ENCODE results near the gene AZU1.

AZU1 gene

DNA sequence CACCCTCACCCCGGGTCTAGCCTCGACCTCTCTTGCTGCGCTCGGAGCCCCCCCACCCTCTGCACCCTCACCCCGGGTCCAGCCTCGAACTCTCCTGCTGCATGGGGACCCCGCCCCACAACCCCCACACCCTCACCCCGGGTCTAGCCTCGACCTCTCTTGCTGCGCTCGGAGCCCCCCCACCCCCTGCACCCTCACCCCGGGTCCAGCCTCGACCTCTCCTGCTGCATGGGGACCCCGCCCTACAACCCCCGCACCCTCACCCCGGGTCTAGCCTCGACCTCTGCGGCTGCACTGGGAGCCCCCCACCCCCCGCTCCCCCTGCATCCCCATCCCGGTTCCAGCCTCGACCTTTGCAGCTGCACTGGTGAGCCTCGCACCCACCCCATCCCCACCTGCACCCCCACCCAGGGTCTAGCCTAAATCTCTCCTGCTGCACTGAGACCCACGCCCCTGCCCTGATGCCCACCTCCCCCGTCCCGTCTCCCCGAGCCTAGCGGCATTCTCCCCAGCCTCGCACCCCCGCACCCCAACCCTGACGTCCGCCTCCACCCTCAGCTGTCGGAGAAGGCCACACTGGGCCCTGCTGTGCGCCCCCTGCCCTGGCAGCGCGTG, 33.6 kb downstream of the AZU1 start (continued):
- TF ChIP-seq ZNF175 (tag by site-specific recombination; IDR thresholded peaks at IDR 0.05): no peak

DNA sequence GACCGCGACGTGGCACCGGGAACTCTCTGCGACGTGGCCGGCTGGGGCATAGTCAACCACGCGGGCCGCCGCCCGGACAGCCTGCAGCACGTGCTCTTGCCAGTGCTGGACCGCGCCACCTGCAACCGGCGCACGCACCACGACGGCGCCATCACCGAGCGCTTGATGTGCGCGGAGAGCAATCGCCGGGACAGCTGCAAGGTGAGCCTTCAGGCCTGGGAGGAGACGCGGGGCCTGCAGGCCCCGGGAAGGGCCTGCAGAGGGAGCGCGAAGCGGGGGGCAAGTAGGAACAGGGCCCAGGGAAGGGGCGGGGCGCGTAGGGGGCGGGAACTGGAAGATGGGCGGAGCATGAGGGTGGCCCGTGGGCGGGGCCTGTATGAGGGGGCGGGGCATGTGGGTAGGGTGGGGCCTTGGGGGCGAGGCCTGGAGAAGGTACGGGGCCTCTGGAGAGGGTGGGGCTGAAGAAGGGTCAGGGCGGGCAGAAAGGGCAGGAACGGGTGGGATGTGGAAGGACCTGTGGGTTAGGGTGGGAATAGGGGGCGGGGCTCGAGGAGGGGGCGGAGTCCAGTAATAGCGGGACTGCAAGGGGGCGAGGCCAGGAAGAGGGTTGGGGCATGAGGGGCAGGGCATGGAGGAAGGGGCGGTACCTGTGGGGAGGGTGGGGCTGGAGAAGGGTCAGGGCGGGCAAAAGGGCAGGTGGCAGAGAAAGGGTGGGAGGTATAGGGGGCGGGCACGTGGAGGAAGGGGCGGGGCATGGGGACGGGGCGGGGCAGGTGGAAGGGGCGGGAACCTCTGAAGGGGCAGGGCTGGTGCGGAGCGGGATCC, 34.3 kb downstream of the AZU1 start:
- Histone ChIP-seq H3K4me1 (ENCODE audit: control insufficient read depth, insufficient read depth, low read length) (no peaks in the 10 kb centered on the region), H3K27ac (ENCODE audit: extremely low read depth, low read depth, low read length) (no peak overlapping the region), H3K9me3 (ENCODE audit: control insufficient read depth, insufficient read depth, low read depth, low read length) (no peaks in the 10 kb centered on the region), H3K36me3 (ENCODE audit: control insufficient read depth in 2 of 2, insufficient read depth in 1 of 2, low read length in 2 of 2) (no peaks in the 10 kb centered on the region), H3K4me3 (ENCODE audit: low read depth, low read length) (no peak overlapping the region)
- peak; percentile 10; the same call in 1 of the 2 replicates for TF ChIP-seq KLF9 (tag by site-specific recombination; IDR thresholded peaks at IDR 0.05; ENCODE audit: low read depth)
- TF ChIP-seq, protein P1, sequence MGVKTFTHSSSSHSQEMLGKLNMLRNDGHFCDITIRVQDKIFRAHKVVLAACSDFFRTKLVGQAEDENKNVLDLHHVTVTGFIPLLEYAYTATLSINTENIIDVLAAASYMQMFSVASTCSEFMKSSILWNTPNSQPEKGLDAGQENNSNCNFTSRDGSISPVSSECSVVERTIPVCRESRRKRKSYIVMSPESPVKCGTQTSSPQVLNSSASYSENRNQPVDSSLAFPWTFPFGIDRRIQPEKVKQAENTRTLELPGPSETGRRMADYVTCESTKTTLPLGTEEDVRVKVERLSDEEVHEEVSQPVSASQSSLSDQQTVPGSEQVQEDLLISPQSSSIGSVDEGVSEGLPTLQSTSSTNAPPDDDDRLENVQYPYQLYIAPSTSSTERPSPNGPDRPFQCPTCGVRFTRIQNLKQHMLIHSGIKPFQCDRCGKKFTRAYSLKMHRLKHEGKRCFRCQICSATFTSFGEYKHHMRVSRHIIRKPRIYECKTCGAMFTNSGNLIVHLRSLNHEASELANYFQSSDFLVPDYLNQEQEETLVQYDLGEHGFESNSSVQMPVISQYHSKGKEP (tag by site-specific recombination; IDR thresholded peaks at IDR 0.05): peak; percentile 47; the same call in 1 of the 2 replicates
- no peak for TF ChIP-seq ZNF157 (tag by site-specific recombination; IDR thresholded peaks at IDR 0.05)
- TF ChIP-seq, protein P2, sequence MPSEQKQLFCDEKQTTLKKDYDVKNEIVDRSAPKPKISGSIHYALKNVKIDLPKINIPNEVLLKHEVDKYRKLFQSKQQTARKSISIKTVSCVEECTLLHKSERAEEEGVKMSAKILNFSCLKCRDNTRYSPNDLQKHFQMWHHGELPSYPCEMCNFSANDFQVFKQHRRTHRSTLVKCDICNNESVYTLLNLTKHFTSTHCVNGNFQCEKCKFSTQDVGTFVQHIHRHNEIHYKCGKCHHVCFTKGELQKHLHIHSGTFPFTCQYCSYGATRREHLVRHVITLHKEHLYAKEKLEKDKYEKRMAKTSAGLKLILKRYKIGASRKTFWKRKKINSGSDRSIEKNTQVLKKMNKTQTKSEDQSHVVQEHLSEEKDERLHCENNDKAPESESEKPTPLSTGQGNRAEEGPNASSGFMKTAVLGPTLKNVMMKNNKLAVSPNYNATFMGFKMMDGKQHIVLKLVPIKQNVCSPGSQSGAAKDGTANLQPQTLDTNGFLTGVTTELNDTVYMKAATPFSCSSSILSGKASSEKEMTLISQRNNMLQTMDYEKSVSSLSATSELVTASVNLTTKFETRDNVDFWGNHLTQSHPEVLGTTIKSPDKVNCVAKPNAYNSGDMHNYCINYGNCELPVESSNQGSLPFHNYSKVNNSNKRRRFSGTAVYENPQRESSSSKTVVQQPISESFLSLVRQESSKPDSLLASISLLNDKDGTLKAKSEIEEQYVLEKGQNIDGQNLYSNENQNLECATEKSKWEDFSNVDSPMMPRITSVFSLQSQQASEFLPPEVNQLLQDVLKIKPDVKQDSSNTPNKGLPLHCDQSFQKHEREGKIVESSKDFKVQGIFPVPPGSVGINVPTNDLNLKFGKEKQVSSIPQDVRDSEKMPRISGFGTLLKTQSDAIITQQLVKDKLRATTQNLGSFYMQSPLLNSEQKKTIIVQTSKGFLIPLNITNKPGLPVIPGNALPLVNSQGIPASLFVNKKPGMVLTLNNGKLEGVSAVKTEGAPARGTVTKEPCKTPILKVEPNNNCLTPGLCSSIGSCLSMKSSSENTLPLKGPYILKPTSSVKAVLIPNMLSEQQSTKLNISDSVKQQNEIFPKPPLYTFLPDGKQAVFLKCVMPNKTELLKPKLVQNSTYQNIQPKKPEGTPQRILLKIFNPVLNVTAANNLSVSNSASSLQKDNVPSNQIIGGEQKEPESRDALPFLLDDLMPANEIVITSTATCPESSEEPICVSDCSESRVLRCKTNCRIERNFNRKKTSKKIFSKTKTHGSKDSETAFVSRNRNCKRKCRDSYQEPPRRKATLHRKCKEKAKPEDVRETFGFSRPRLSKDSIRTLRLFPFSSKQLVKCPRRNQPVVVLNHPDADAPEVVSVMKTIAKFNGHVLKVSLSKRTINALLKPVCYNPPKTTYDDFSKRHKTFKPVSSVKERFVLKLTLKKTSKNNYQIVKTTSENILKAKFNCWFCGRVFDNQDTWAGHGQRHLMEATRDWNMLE (tag by site-specific recombination; conservative IDR thresholded peaks at IDR 0.05; ENCODE audit: low read depth): no peak
- TF ChIP-seq KLF1 (tag by site-specific recombination; IDR thresholded peaks at IDR 0.05): peak; percentile 77
- TF ChIP-seq KLF10 (tag by site-specific recombination; IDR thresholded peaks at IDR 0.05): peak; percentile 17; the same call in 1 of the 2 replicates
- peak; percentile 47 for TF ChIP-seq SP2 (tag by site-specific recombination; IDR thresholded peaks at IDR 0.05)
- TF ChIP-seq, protein P3, sequence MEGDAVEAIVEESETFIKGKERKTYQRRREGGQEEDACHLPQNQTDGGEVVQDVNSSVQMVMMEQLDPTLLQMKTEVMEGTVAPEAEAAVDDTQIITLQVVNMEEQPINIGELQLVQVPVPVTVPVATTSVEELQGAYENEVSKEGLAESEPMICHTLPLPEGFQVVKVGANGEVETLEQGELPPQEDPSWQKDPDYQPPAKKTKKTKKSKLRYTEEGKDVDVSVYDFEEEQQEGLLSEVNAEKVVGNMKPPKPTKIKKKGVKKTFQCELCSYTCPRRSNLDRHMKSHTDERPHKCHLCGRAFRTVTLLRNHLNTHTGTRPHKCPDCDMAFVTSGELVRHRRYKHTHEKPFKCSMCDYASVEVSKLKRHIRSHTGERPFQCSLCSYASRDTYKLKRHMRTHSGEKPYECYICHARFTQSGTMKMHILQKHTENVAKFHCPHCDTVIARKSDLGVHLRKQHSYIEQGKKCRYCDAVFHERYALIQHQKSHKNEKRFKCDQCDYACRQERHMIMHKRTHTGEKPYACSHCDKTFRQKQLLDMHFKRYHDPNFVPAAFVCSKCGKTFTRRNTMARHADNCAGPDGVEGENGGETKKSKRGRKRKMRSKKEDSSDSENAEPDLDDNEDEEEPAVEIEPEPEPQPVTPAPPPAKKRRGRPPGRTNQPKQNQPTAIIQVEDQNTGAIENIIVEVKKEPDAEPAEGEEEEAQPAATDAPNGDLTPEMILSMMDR (tag by site-specific recombination; IDR thresholded peaks at IDR 0.05): no peak
- 0 out of 2 replicates have a peak, but pooled peaks have one; percentile 17 for TF ChIP-seq SP3 (tag by site-specific recombination; IDR thresholded peaks at IDR 0.05)
- 0 out of 2 replicates have a peak, but pooled peaks have one; percentile 8 for TF ChIP-seq EGR2 (tag by site-specific recombination; IDR thresholded peaks at IDR 0.05; ENCODE audit: low read depth)
- TF ChIP-seq ZNF558 (tag by site-specific recombination; IDR thresholded peaks at IDR 0.05): no peak
- no peak for TF ChIP-seq ZNF174 (tag by site-specific recombination; IDR thresholded peaks at IDR 0.05)
- ChIA-PET POLR2A (interaction anchor here (0.7 kb wide), 1 partner anchor 16 kb away, joined by 3 read pairs; no protein-coding TSS in a partner anchor), CTCF (interaction anchor here (0.6 to 1.0 kb wide), 2 partner anchors 11 to 59 kb away, joined by 3 read pairs; no protein-coding TSS in a partner anchor)

All from HEK293 (cell line).